ENCODE results near the gene PRPF18.

DNA sequence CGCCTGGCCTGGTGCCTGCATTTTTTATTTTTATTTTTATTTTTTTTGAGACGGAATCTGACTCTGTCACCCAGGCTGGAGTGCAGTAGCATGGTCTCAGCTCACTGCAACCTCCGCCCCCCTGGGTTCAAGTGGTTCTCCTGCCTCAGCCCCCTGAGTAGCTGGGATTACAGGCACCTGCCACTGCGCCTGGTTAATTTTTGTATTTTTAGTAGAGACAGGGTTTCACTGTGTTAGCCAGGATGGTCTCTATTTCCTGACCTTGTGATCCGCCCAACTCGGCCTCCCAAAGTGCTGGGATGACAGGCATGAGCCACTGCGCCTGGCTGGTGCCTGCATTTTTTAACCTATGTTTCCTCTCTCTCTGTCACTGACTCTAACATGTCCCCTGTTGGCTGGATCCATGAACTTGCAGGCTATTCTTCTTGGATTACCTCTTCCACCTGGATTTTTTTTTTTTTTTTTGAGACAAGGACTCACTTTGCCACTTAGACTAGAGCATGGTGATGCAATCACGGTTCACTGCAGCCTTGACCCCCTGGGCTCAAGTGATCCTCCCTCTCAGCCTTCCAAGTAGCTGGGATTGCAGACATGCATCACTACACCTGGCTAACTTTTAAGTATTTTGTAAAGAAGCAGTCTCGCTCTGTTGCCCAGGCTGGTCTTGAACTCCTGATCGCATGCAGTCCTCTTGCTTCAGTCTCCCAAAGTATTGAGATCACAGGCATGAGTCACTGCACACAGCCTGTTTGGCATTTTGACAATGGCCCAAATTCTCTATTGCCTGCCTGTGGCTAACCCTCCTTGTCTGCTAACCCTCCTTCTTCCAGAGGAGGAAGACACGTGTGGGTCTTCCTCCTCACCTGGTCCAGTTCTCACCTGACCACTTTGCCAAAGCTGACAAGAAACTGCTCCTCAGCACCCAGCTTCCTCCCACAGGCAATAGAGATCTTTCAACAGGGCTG is 23.0 kb upstream of the PRPF18 start:
- TF ChIP-seq, protein P1, sequence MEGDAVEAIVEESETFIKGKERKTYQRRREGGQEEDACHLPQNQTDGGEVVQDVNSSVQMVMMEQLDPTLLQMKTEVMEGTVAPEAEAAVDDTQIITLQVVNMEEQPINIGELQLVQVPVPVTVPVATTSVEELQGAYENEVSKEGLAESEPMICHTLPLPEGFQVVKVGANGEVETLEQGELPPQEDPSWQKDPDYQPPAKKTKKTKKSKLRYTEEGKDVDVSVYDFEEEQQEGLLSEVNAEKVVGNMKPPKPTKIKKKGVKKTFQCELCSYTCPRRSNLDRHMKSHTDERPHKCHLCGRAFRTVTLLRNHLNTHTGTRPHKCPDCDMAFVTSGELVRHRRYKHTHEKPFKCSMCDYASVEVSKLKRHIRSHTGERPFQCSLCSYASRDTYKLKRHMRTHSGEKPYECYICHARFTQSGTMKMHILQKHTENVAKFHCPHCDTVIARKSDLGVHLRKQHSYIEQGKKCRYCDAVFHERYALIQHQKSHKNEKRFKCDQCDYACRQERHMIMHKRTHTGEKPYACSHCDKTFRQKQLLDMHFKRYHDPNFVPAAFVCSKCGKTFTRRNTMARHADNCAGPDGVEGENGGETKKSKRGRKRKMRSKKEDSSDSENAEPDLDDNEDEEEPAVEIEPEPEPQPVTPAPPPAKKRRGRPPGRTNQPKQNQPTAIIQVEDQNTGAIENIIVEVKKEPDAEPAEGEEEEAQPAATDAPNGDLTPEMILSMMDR (IDR thresholded peaks at IDR 0.05; ENCODE audit: insufficient read depth, low read depth, low read length): no peak
- no peak for TF ChIP-seq EZH2 (IDR thresholded peaks at IDR 0.05; ENCODE audit: insufficient read depth, low read length)

Measured in astrocyte (in vitro differentiated cells and primary cell).